ENCODE data around the gene CNTN4. TPM values are rescaled to one million over a fixed set of nuclear protein-coding genes. Genes with fewer than 3 reads are reported as not detected.

The CNTN4 gene
- total and polyA plus RNA-seq, 4 donors: 1.2 to 3.8 (median 2.6) TPM

DNA sequence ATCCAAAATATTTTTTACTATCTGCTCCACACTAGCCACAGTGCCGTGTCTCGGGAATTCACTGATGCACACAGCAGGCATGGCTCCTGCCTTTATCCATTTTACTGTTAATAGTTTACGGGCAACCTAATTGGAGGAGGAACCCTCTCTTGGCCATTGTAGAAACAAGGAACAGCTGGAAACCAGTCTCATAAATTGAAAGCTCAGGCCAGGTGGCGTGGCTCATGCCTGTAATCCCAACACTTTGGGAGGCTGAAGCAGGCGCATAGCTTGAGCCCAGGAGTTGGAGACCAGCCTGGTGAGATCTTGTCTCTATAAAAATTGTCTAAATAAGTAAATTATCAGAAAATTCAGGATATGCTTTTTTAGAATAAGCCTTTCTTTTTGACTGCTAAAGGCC, 972.5 kb downstream of the CNTN4 start:
- no peak overlapping the region for H3K27ac ChIP-seq (ENCODE audit: low read depth in 1 of 2, low read length in 2 of 2)
- DNase-seq (ENCODE audit: low spot score): no peak
- WGBS: 89% methylated on average over 5 of the region's 5 CpGs
- no peak overlapping the region for H3K9ac ChIP-seq (ENCODE audit: low read depth in 1 of 2, low read length in 2 of 2)
- H3K27me3 ChIP-seq (ENCODE audit: control insufficient read depth in 4 of 4, insufficient read depth in 4 of 4, low read length in 3 of 4): no peaks in the 10 kb centered on the region
- TF ChIP-seq ZBTB33 (IDR thresholded peaks at IDR 0.05) (no peak), EGR1 (IDR thresholded peaks at IDR 0.05; ENCODE audit: low read depth in 2 of 2) (no peak), TAF1 (conservative IDR thresholded peaks at IDR 0.05) (no peak), HNF4G (IDR thresholded peaks at IDR 0.05) (no peak), RAD21 (IDR thresholded peaks at IDR 0.05) (no peak), NR2F2 (IDR thresholded peaks at IDR 0.05) (no peak), HNF4A (conservative IDR thresholded peaks at IDR 0.05) (no peak), JUND (IDR thresholded peaks at IDR 0.05) (no peak), RXRA (IDR thresholded peaks at IDR 0.05) (no peak), YY1 (IDR thresholded peaks at IDR 0.05) (no peak), FOXA2 (IDR thresholded peaks at IDR 0.05) (no peak), FOXA1 (IDR thresholded peaks at IDR 0.05) (no peak), ATF3 (IDR thresholded peaks at IDR 0.05) (no peak), GABPA (IDR thresholded peaks at IDR 0.05 in 1 of 2, conservative IDR thresholded peaks at IDR 0.05 in 1 of 2) (no peak), SP1 (IDR thresholded peaks at IDR 0.05) (no peak), MAX (IDR thresholded peaks at IDR 0.05) (no peak)
- TF ChIP-seq, protein P1, sequence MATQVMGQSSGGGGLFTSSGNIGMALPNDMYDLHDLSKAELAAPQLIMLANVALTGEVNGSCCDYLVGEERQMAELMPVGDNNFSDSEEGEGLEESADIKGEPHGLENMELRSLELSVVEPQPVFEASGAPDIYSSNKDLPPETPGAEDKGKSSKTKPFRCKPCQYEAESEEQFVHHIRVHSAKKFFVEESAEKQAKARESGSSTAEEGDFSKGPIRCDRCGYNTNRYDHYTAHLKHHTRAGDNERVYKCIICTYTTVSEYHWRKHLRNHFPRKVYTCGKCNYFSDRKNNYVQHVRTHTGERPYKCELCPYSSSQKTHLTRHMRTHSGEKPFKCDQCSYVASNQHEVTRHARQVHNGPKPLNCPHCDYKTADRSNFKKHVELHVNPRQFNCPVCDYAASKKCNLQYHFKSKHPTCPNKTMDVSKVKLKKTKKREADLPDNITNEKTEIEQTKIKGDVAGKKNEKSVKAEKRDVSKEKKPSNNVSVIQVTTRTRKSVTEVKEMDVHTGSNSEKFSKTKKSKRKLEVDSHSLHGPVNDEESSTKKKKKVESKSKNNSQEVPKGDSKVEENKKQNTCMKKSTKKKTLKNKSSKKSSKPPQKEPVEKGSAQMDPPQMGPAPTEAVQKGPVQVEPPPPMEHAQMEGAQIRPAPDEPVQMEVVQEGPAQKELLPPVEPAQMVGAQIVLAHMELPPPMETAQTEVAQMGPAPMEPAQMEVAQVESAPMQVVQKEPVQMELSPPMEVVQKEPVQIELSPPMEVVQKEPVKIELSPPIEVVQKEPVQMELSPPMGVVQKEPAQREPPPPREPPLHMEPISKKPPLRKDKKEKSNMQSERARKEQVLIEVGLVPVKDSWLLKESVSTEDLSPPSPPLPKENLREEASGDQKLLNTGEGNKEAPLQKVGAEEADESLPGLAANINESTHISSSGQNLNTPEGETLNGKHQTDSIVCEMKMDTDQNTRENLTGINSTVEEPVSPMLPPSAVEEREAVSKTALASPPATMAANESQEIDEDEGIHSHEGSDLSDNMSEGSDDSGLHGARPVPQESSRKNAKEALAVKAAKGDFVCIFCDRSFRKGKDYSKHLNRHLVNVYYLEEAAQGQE (IDR thresholded peaks at IDR 0.05): no peak
- TF ChIP-seq, protein P2, sequence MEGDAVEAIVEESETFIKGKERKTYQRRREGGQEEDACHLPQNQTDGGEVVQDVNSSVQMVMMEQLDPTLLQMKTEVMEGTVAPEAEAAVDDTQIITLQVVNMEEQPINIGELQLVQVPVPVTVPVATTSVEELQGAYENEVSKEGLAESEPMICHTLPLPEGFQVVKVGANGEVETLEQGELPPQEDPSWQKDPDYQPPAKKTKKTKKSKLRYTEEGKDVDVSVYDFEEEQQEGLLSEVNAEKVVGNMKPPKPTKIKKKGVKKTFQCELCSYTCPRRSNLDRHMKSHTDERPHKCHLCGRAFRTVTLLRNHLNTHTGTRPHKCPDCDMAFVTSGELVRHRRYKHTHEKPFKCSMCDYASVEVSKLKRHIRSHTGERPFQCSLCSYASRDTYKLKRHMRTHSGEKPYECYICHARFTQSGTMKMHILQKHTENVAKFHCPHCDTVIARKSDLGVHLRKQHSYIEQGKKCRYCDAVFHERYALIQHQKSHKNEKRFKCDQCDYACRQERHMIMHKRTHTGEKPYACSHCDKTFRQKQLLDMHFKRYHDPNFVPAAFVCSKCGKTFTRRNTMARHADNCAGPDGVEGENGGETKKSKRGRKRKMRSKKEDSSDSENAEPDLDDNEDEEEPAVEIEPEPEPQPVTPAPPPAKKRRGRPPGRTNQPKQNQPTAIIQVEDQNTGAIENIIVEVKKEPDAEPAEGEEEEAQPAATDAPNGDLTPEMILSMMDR (IDR thresholded peaks at IDR 0.05; ENCODE audit: low read depth, low read length, missing input control): no peak
- H3K4me3 ChIP-seq (ENCODE audit: low read depth in 1 of 3, low read length in 3 of 3): no peak overlapping the region
- H3K4me1 ChIP-seq (ENCODE audit: control insufficient read depth in 4 of 4, insufficient read depth in 4 of 4, low read length in 3 of 4): no peaks in the 10 kb centered on the region
- H3K9me3 ChIP-seq (ENCODE audit: control insufficient read depth in 4 of 4, low read length in 3 of 4): no peaks in the 10 kb centered on the region
- H3K36me3 ChIP-seq (ENCODE audit: control insufficient read depth in 4 of 4, insufficient read depth in 3 of 4, low read depth in 1 of 4, low read length in 3 of 4): no peaks in the 10 kb centered on the region

All from liver (tissue), 9 donors.